IMR-90 (cell line): Measurements from ENCODE around the gene LTA. TPM values are rescaled to one million over a fixed set of nuclear protein-coding genes. Genes with fewer than 3 reads are reported as not detected.
A peak's percentile ranks its signal among the peaks of the same experiment; 100 is the strongest.

ENCODE experiments used
- ATAC-seq: fragments of 200-7000 bp; cut with Tn5 transposase; 2 replicates; pipeline ENCODE4 v1.9.1; 2020; ENCODE audit warnings: low read depth, mild to moderate bottlenecking, moderate library complexity
- BruUV-seq: library from RNA; stranded (reverse); fragments of 400-500 nt; replicated peaks from 2 replicates; lab custom pipeline; 2021; lab: Mats Ljungman, UMichigan
- CTCF ChIA-PET: fragments of 300-600 bp; formaldehyde crosslinking; extraction: SDS; loops from one replicate; lab custom pipeline; 2021; ENCODE audit warnings: antibody characterized with exemption; lab: Yijun Ruan, JAX
- POLR2A ChIA-PET: fragments of 300-600 bp; sonication (Branson Sonifier 250); formaldehyde crosslinking; loops from one replicate; lab custom pipeline; 2022; ENCODE audit warnings: antibody characterized with exemption; ENCODE audit not compliant: unreplicated experiment; lab: Charles Lee
- DNase-seq: peaks from one replicate; pipeline ENCODE4 v3.0.0; 2013
- H2AFZ ChIP-seq: replicated peaks from 2 replicates; pipeline ENCODE3; 2013; ENCODE audit warnings: low read length, mild to moderate bottlenecking; ENCODE audit not compliant: poor library complexity
- H2AK5ac ChIP-seq: 2 replicates; pipeline ENCODE4 v1.6.1; 2013; ENCODE audit warnings: low read depth, low read length, inconsistent platforms
- H2AK9ac ChIP-seq: replicated peaks from 2 replicates; pipeline ENCODE3; 2013; ENCODE audit warnings: mild to moderate bottlenecking, low read depth, low read length, moderate library complexity; ENCODE audit not compliant: poor library complexity
- H2BK120ac ChIP-seq: 2 replicates; pipeline ENCODE4 v1.6.1; 2013; ENCODE audit warnings: low read depth, low read length, inconsistent platforms
- H2BK15ac ChIP-seq: 3 replicates; pipeline ENCODE4 v1.6.1; 2013; ENCODE audit warnings: low read depth, low read length, inconsistent platforms
- H2BK20ac ChIP-seq: 2 replicates; pipeline ENCODE4 v1.6.1; 2013; ENCODE audit warnings: low read depth, mild to moderate bottlenecking, inconsistent platforms, low read length, moderate library complexity
- H2BK5ac ChIP-seq: 2 replicates; pipeline ENCODE4 v1.6.1; 2013; ENCODE audit warnings: mild to moderate bottlenecking, low read depth, low read length, inconsistent platforms; ENCODE audit not compliant: poor library complexity, severe bottlenecking
- H3K14ac ChIP-seq: replicated peaks from 2 replicates; pipeline ENCODE4 v1.6.1; 2013; ENCODE audit warnings: low read depth, low read length, inconsistent platforms
- H3K18ac ChIP-seq: 2 replicates; pipeline ENCODE4 v1.6.1; 2013; ENCODE audit warnings: low read depth, low read length, control low read depth
- H3K23ac ChIP-seq: 2 replicates; pipeline ENCODE4 v1.6.1; 2013; ENCODE audit warnings: low read depth, low read length, inconsistent platforms
- H3K27ac ChIP-seq: 2 replicates; pipeline ENCODE4 v1.5.1; 2013; ENCODE audit warnings: mild to moderate bottlenecking, control low read depth, low read length; ENCODE audit not compliant: insufficient read depth
- H3K27me3 ChIP-seq: 2 replicates; pipeline ENCODE4 v1.6.1; 2013; ENCODE audit warnings: low read length; ENCODE audit not compliant: control insufficient read depth, insufficient read depth
- H3K36me3 ChIP-seq: 2 replicates; pipeline ENCODE4 v1.6.1; 2013; ENCODE audit warnings: low read length, mixed read lengths; ENCODE audit not compliant: control insufficient read depth, insufficient read depth
- H3K4ac ChIP-seq: 2 replicates; pipeline ENCODE4 v1.6.1; 2013; ENCODE audit warnings: low read depth, low read length, inconsistent platforms
- H3K4me1 ChIP-seq: 2 replicates; pipeline ENCODE4 v1.6.1; 2013; ENCODE audit warnings: low read length, mixed read lengths; ENCODE audit not compliant: control insufficient read depth, insufficient read depth
- H3K4me2 ChIP-seq: 2 replicates; pipeline ENCODE4 v1.6.1; 2013; ENCODE audit warnings: low read depth, mild to moderate bottlenecking, control low read depth, low read length, moderate library complexity
- H3K4me3 ChIP-seq: 2 replicates; pipeline ENCODE4 v1.5.1; 2013; ENCODE audit warnings: low read depth, mild to moderate bottlenecking, control low read depth, low read length, moderate library complexity; ENCODE audit not compliant: insufficient read depth
- H3K56ac ChIP-seq: 2 replicates; pipeline ENCODE4 v1.6.1; 2013; ENCODE audit warnings: low read length, inconsistent platforms; ENCODE audit not compliant: insufficient read depth; ENCODE audit errors: extremely low read depth
- H3K79me1 ChIP-seq, 2 experiments: 2 replicates each; pipeline ENCODE4 v1.6.1; 2013; ENCODE audit warnings: low read length in 2 of 2, inconsistent platforms in 1 of 2, low read depth in 1 of 2
- H3K9ac ChIP-seq: 2 replicates; pipeline ENCODE4 v1.6.1; 2013; ENCODE audit warnings: low read depth, low read length, control low read depth
- H3K9me1 ChIP-seq: 2 replicates; pipeline ENCODE4 v1.6.1; 2013; ENCODE audit warnings: low read length, inconsistent platforms; ENCODE audit not compliant: insufficient read depth
- H3K9me3 ChIP-seq: 2 replicates; pipeline ENCODE4 v1.6.1; 2013; ENCODE audit warnings: low read length; ENCODE audit not compliant: control insufficient read depth, insufficient read depth
- H4K20me1 ChIP-seq: 2 replicates; pipeline ENCODE4 v1.6.1; 2013; ENCODE audit warnings: low read length, inconsistent platforms; ENCODE audit not compliant: insufficient read depth
- H4K5ac ChIP-seq: 2 replicates; pipeline ENCODE4 v1.6.1; 2013; ENCODE audit warnings: mild to moderate bottlenecking, low read depth, low read length, control low read depth
- H4K8ac ChIP-seq, 2 experiments: 2 replicates each; pipeline ENCODE4 v1.6.1; 2013; ENCODE audit warnings: low read depth in 2 of 2, low read length in 2 of 2, control low read depth in 1 of 2, inconsistent platforms in 1 of 2
- H4K91ac ChIP-seq: 2 replicates; pipeline ENCODE4 v1.6.1; 2013; ENCODE audit warnings: low read depth, low read length, inconsistent platforms; ENCODE audit not compliant: insufficient read depth
- BHLHE40 ChIP-seq: fragments of 150-350 bp; IDR thresholded peaks from 2 replicates; pipeline ENCODE4 v1.6.1; 2016; ENCODE audit warnings: mild to moderate bottlenecking, low read depth, low read length
- CEBPB ChIP-seq: IDR thresholded peaks from 2 replicates; pipeline ENCODE4 v1.6.1; 2012; ENCODE audit warnings: low read depth, low read length, improper control_type of control experiment
- CHD1 ChIP-seq: IDR thresholded peaks from 2 replicates; pipeline ENCODE4 v1.6.1; 2012; ENCODE audit warnings: low read depth, low read length, improper control_type of control experiment
- CTCF ChIP-seq: conservative IDR thresholded peaks from 2 replicates; pipeline ENCODE4 v1.5.1; 2012; ENCODE audit warnings: mild to moderate bottlenecking, low read depth, low read length, improper control_type of control experiment
- ELK1 ChIP-seq: fragments of 150-350 bp; IDR thresholded peaks from 2 replicates; pipeline ENCODE4 v1.6.1; 2016; ENCODE audit warnings: low read depth, mild to moderate bottlenecking, low read length, moderate library complexity, borderline replicate concordance
- FOS ChIP-seq: fragments of 150-350 bp; IDR thresholded peaks from 2 replicates; pipeline ENCODE4 v1.6.1; 2016; ENCODE audit warnings: low read depth, low read length
- MAZ ChIP-seq: IDR thresholded peaks from 2 replicates; pipeline ENCODE4 v1.6.1; 2012; ENCODE audit warnings: low read depth, mild to moderate bottlenecking, low read length, improper control_type of control experiment, moderate library complexity, borderline replicate concordance
- MXI1 ChIP-seq: IDR thresholded peaks from 2 replicates; pipeline ENCODE4 v1.6.1; 2012; ENCODE audit warnings: low read depth, mild to moderate bottlenecking, low read length, moderate library complexity, borderline replicate concordance
- NFE2L2 ChIP-seq: fragments of 150-350 bp; IDR thresholded peaks from 2 replicates; pipeline ENCODE4 v1.6.1; 2016; ENCODE audit warnings: low read depth, mild to moderate bottlenecking, low read length
- POLR2A ChIP-seq: IDR thresholded peaks from 2 replicates; pipeline ENCODE4 v1.6.1; 2012; ENCODE audit warnings: mild to moderate bottlenecking, low read depth, low read length
- RAD21 ChIP-seq: IDR thresholded peaks from 2 replicates; pipeline ENCODE4 v1.6.1; 2012; ENCODE audit warnings: low read length, improper control_type of control experiment
- RFX5 ChIP-seq: IDR thresholded peaks from 2 replicates; pipeline ENCODE4 v1.8.0; 2012; ENCODE audit warnings: low read depth, mild to moderate bottlenecking, low read length, moderate library complexity
- SMC3 ChIP-seq: fragments of 150-350 bp; IDR thresholded peaks from 2 replicates; pipeline ENCODE4 v1.6.1; 2016; ENCODE audit warnings: low read depth, mild to moderate bottlenecking, antibody characterized with exemption, low read length, moderate library complexity
- WGBS, 2 experiments: methylation state at CpG; one replicate each; pipeline versions ENCODE4 v1.1.5 to v1.1.7; 2013; ENCODE audit warnings: missing lambda C conversion rate in 2 of 2; ENCODE audit not compliant: insufficient read length in 1 of 2; ENCODE audit errors: extremely low coverage in 2 of 2; 5-methylcytosine and 5-hydroxymethylcytosine counted together
- dilution Hi-C: fragments of 300-500 bp; cut with HindIII; formaldehyde crosslinking; loops from one replicate; pipeline ENCODE4 v1.14.3; 2018; ENCODE audit warnings: low sequenced_read_pairs; ENCODE audit not compliant: unreplicated experiment
- in situ Hi-C: fragments of 300-500 bp; cut with MboI; formaldehyde crosslinking; loops from 3 replicates; pipeline ENCODE4 v1.14.3; 2019; ENCODE audit warnings: low sequenced_read_pairs, inconsistent platforms, mixed read lengths
- intact Hi-C: fragments of 100-400 bp; cut with micrococcal nuclease; formaldehyde crosslinking; loops from 2 replicates; pipeline ENCODE4 v1.10.0; 2022
- polyA plus RNA-seq, 3 experiments: library from polyadenylated mRNA; depleted of rRNA; stranded (reverse); fragments of >200 nt; gene quantifications; 2 replicates each; pipeline ENCODE4 v1.2.3, GENCODE V29; 2012; ENCODE audit warnings: low replicate concordance in 1 of 3
- total RNA-seq: library from RNA; depleted of rRNA; stranded (reverse); fragments of >200 nt; gene quantifications from 2 replicates; pipeline ENCODE4 v1.2.3, GENCODE V29; 2012
- TF ChIP-seq, protein P1 (sequence below): fragments of 150-350 bp; IDR thresholded peaks from 2 replicates; pipeline ENCODE4 v1.6.1; 2017; ENCODE audit warnings: mild to moderate bottlenecking, antibody characterized with exemption, low read length, low read depth

The LTA gene
- total and polyA plus RNA-seq, 2 of the 4 experiments (the other 2 are of a cell fraction) = not detected

DNA sequence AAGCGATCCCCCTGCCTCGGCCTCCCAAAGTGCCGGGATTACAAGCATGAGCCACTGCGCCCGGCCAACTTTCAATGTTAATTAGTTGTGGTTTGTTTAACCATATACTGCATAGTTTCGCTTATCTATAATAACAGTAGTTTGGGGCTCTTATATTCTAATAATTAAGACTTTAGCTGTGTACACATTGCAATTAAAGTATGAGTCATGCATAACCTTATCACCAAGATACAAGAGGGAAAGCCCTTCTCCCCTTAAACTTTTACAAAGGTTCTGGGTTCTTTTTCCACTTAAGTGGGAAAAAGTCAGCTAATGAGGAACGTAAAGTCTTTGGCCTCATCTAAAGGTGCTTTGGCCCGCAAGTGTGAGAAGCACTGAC lies 46.5 kb upstream of the LTA start:
- H3K9me1 ChIP-seq = peaks cover 16% of the 10 kb centered on the region
- POLR2A ChIA-PET = no interaction called here
- no peak overlapping the region; the same call in 1 of the 2 replicates for H3K23ac ChIP-seq
- no peak overlapping the region; the same call in 1 of the 2 replicates for H3K18ac ChIP-seq
- H3K9me3 ChIP-seq = no peaks in the 10 kb centered on the region
- H3K4ac ChIP-seq = peak overlapping the region; percentile 77
- no peak overlapping the region for H3K4me3 ChIP-seq
- no peak overlapping the region for H3K56ac ChIP-seq
- CTCF ChIA-PET = no interaction called here
- peak overlapping the region; percentile 46 for H2BK5ac ChIP-seq
- no peaks in the 10 kb centered on the region for H3K27me3 ChIP-seq
- in situ Hi-C loops (no loop called here), intact Hi-C loops (loop anchor here (5.0 kb wide), 1 partner anchor 33 kb away; no protein-coding TSS in a partner anchor), dilution Hi-C loops (no loop called here)
- H3K79me1 ChIP-seq = peaks cover 3 to 22% of the 10 kb centered on the region in 2 experiments; a peak in 1 of 4 replicates
- H2BK15ac ChIP-seq = peak overlapping the region; percentile 75; the same call in 2 of the 3 replicates
- no peak for TF ChIP-seq CTCF
- no peak for TF ChIP-seq BHLHE40
- no peak for TF ChIP-seq RAD21
- no peak for TF ChIP-seq MAZ
- TF ChIP-seq ELK1 = no peak
- no peak for TF ChIP-seq RFX5
- TF ChIP-seq NFE2L2 = no peak
- no peak for TF ChIP-seq POLR2A
- no peak for TF ChIP-seq CEBPB
- no peak for TF ChIP-seq SMC3
- no peak for TF ChIP-seq FOS
- TF ChIP-seq, protein P1, sequence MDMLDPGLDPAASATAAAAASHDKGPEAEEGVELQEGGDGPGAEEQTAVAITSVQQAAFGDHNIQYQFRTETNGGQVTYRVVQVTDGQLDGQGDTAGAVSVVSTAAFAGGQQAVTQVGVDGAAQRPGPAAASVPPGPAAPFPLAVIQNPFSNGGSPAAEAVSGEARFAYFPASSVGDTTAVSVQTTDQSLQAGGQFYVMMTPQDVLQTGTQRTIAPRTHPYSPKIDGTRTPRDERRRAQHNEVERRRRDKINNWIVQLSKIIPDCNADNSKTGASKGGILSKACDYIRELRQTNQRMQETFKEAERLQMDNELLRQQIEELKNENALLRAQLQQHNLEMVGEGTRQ = no peak
- TF ChIP-seq MXI1 = no peak
- no peak for TF ChIP-seq CHD1
- no peak overlapping the region for H4K5ac ChIP-seq
- WGBS, 2 experiments = no CpG with 5 or more reads among the region's 8 CpGs
- H4K20me1 ChIP-seq = peaks cover 28% of the 10 kb centered on the region
- H4K8ac ChIP-seq = peak overlapping the region; percentile 32 to 76; a peak in 2 of 4 replicates
- no peak overlapping the region for H2AFZ ChIP-seq
- DNase-seq (no peak), ATAC-seq (no peak)
- H3K4me2 ChIP-seq = no peak overlapping the region
- peak overlapping the region; percentile 47 for H3K14ac ChIP-seq
- H3K4me1 ChIP-seq = peaks cover 10% of the 10 kb centered on the region
- peaks cover 18% of the 10 kb centered on the region for H3K36me3 ChIP-seq
- no peak overlapping the region for H2AK9ac ChIP-seq
- H2BK20ac ChIP-seq = peak overlapping the region; percentile 71; the same call in 1 of the 2 replicates
- peak overlapping the region; percentile 33 for H2BK120ac ChIP-seq
- BruUV-seq = no TSS peak
- H3K9ac ChIP-seq = no peak overlapping the region
- H4K91ac ChIP-seq = peak overlapping the region; percentile 30
- peak overlapping the region; percentile 8 for H3K27ac ChIP-seq
- peak overlapping the region; percentile 74 for H2AK5ac ChIP-seq
